ENCODE data around the gene SPOCK2.

The SPOCK2 gene

DNA sequence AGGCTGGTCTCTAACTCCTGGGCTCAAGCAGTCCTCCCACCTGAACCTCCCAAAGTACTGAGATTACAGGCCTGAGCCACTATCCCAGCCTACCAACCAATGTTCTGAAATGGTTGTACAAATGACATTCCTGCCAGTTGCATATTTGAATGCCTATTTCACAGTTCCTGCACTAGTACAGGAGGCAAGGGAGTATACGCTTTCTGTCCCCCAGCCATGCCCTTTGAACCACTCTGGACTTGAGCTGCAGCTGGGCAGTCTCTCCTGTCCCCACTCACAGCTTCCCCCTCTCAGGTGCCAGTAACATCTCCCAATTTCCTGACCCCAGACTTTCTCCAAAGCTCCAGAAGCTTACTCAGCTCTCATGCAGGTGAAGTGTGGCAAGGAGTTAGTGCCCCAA, 58.9 kb downstream of the SPOCK2 start:
- no peak for DNase-seq (ENCODE audit: low spot score)

- DNase-seq (ENCODE audit: low spot score), result no peak
Measured at GRCh38 chr10:72027498-72027897, 60.9 kb downstream of the SPOCK2 start.

DNA sequence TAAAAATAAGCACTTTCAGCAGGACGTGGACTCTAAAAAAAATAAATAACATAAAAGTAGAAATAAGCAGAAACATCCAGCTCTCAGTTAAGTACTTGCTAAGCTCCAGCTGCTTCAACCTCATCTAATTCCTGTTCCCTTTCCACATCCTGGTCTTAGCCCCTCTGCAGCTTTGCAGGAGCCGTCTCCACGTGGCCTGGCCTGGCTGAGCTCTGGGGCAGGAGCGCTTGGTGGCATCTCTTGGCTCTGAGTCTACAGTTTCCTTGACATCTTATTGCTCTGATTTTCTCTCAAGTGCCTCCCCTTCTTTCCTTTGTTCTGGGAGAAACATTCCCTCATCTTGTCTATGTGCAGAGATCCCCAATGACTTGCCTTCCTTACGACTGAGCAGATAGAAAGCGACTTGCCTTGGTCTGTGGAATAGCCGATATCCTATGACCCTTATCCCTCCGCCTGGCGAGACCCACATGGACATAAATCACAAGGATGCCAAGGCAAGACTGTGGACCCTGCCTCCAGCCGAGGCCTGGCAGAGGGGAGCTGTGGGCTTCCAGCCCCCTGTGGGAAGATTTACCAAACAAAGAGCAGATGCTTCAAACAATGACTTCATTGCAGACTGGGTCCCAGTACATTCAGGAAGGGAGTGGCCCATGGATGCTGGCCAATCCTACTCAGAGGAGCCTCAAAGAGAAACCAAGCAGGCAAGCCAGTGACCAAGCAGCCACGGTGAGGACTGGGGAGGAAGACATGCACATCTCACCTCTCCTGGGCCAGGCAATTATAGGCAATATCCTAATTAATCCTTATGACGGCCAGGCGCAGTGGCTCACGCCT, 61.9 kb downstream of the SPOCK2 start:
- DNase-seq (ENCODE audit: low spot score), result no peak

DNA sequence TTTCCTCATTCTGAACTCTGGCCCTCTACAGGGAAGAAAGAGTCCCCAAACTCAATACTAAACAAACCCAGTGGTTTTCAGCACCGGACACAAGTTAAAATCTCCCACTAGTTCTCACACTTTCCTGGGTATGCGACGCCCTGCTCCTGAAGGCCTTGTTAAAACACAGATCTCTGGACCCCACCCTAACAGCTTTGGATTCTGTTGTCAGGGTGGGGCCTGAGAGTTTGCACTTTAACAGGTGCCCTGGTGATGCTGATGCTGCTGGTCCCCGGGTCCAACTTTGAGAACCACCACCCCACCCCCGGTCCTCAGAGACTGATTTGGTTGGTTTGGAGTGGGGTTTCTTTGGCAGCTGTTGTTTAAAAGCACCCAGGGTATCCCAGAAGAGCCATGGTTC, 62.5 kb downstream of the SPOCK2 start:
- no peak for DNase-seq (ENCODE audit: low spot score)

DNA sequence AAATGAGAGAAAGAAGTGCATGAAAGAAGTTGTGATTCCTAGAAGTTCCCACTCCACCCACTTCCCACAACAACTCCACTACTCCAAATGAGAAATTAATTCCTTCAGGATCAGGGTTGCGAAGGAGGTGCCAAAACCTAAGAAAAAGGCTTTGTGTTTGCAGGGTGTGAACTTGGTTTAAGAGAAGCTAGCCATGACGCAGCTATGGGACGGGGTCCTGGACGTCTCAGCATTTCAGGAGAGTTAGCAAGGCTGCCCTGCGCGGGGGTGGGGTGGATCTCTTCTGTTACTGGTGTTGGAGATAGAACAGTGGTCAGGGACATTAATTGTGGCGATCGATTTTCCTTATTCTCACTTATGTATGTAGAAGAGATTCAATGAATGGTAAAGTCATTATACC, 63.0 kb downstream of the SPOCK2 start:
- no peak for DNase-seq (ENCODE audit: low spot score)

- no peak for DNase-seq (ENCODE audit: low spot score)
Measured at GRCh38 chr10:72024596-72024995, 63.8 kb downstream of the SPOCK2 start.

GRCh38 chr10:72022228-72022627, 66.1 kb downstream of the SPOCK2 start:
- no peak for DNase-seq (ENCODE audit: low spot score)

GRCh38 chr10:72020914-72021809, 67.2 kb downstream of the SPOCK2 start:
- DNase-seq (ENCODE audit: low spot score), result no peak

DNA sequence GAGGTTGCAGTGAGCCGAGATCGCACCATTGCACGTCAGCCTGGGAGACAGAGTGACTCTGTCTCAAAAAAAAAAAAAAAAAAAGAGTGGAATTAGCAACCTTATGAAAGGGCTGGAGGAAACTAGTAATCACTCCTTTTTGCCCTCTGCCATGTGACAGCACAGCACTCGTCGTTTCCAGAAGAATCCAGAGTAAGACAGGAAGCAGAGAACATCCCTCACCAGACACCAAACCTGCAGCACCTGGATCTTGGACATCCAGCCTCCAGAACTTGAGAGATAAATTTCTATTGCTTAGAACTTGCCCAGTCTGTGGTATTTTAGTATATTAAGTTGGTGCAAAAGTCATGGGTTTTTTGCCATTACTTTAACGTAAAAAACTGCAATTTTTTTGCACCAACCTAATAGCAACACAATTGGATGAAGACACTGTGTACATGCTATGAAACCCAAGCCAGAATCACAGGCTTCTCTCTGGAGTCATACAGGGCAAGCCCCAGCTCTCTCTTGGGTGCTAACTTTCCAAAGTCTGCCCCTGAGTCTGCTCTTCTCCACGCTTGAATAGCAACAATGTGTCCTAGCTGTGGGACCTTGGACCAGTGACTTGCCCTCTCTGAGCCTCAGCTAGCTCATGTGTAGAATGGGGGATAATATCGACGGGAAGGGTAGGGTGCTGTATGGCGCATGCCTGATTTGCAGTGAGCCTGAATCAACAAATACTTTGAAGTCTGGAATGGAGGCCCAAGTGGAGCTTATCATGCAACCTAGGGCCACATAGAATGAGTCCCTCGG, 69.1 kb downstream of the SPOCK2 start:
- no peak for DNase-seq (ENCODE audit: low spot score)

DNA sequence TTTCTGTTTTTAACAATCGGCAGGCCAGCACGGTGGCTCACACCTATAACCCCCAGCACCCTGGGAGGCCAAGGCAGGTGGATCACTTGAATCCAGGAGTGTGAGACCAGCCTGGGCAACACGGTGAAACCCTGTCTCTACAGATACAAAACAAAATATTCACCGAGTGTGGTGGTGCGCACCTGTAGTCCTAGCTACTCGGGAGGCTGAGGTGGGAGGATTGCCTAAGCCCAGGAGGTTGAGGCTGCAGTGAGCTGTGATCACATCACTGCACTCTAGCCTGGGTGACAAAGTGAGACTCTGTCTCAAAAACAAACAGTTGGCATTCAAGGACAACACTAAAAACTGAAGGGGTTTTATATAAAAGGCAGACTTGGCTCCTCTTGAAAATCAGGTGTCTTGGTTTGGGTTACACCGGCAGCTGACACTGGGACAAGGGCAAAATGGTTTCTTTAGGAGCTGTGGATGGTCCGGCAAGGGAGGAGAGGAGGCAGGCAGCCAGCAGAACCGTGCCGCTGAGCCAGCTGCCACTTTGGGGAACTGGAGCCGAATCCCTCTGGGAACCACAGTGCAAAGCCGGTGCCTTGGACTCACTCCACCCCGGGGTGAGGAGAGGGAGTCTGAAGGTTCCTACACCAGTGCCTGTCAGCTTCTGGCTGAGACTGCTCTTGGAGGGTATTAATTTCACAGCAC, 71.6 kb downstream of the SPOCK2 start:
- no peak for DNase-seq (ENCODE audit: low spot score)

DNA sequence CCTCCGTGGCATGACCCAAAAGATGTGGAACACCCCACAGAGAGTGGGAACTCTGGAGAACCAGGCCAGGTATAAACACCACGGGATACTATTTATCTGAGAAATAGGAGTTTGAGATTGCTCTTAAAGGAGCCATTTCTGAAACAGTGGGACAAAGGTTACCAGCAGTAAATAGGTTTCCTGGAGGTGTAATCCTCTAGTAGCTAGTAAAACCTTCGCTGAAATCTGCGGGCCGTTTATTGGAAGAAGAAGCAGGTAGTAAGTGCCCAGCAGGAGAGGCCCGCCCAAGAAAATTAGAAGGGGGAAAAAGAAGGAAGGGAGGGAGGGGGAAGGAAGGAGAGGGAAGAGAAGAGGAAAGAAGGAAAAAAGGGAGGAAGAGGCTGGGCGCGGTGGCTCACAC, 72.5 kb downstream of the SPOCK2 start:
- no peak for DNase-seq (ENCODE audit: low spot score)

GRCh38 chr10:72014785-72015480, 73.4 kb downstream of the SPOCK2 start:
- no peak for DNase-seq (ENCODE audit: low spot score)

GRCh38 chr10:72014197-72014596, 74.2 kb downstream of the SPOCK2 start:
- no peak for DNase-seq (ENCODE audit: low spot score)

- no peak for DNase-seq (ENCODE audit: low spot score)
Measured at GRCh38 chr10:72013202-72013945, 75.0 kb downstream of the SPOCK2 start.

- no peak for DNase-seq (ENCODE audit: low spot score)
Measured at GRCh38 chr10:72012796-72013195, 75.6 kb downstream of the SPOCK2 start.

DNA sequence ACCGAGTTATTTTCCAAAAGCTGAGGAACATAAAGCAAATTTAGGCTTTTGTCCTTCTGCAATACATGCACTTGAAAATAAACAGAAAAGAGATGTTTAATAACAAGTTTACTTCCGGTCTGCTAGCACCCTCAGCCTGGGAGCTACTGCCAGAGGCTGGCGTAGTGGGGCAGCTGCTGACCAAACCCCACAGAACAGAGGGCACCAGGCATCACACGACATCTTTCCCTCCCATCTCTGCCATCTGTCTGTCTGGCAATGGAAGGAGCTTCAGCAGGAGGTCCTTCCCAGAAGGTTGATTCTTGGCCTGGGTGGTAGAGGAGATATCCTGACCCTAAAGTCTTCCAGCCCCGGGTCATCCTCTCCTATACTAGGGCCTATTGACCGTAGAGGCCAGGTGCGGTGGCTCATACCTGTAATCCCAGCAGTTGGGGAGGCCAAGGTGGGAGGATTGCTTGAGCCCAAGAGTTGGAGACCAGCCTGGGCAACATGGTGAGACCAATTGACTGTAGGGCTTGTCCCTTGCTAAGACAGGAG, 76.3 kb downstream of the SPOCK2 start:
- no peak for DNase-seq (ENCODE audit: low spot score)

DNA sequence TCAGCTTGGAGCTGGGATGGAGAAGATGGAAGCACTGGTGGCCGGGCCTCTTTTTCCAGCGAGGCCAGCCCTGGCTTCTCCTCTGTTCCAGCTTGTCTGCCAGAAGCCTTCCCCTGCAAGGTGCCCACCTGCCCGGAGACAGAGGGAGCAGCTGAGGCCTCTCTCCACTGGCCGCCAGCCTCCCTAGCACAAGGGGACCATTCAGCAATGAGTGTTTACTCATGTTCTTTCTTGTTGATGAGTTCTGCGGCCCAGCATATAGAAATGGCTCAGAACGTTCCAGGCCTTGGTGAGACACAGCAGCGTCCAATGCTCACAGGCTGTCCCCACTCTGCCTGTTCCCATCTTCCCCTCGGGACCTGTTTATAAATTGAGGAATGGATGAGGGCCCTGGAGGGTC, 76.9 kb downstream of the SPOCK2 start:
- no peak for DNase-seq (ENCODE audit: low spot score)

DNA sequence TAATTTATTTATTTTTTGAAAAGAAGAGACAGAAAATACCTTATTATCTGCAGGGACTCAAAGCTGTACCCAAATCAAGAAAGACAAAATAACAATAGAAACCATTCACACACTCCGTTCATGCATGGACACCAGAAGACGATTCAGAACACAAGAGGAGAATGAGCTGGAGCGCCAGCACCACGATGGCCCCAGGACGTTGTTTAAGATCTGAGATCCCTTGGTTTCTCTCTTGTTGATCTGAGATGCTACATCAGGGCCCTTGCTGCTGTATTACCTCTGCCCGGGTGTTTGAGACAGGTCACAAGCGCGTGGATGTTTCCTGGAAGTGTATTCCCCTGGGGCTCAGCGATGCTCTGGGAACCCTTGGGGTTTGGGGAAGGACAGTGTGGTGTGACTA, 77.3 kb downstream of the SPOCK2 start:
- DNase-seq (ENCODE audit: low spot score), result no peak

- DNase-seq (ENCODE audit: low spot score), result no peak
Measured at GRCh38 chr10:72010234-72010973, 77.9 kb downstream of the SPOCK2 start.

Data from left forelimb (tissue), 1 donor.